ENCODE results near the gene APCDD1L. TPM values are rescaled to one million over a fixed set of nuclear protein-coding genes. Genes with fewer than 3 reads are reported as not detected.
A peak's percentile ranks its signal among the peaks of the same experiment; 100 is the strongest.

APCDD1L gene
- total and polyA plus RNA-seq, 2 of the 8 experiments (the other 6 are each of a cell fraction or from before 2014, with no cell fraction given): 0.83 to 3.1 TPM

DNA sequence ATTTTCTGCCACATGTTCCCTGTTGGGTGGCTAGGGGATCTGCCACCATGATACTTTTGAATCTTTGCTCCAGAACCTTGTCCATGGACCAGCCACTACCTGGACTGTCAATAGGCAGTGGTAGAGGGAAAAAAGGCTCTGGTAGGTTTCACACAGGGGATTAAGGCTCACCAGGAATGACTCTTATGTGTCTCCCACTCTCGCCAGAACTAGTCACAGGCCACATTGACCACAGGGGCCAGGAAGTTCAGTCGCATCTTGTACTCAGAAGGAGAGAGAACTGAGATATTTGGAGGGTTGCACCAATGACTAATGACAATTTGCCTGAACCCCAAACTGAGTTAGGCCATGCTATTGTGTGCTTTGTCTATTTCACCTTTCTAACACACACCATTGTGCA, 23.6 kb upstream of the APCDD1L start:
- no peaks in the 10 kb centered on the region for H3K36me3 ChIP-seq (ENCODE audit: control insufficient read depth in 2 of 4, insufficient read depth in 4 of 4, low read length in 3 of 4)
- H3K79me1 ChIP-seq (ENCODE audit: low read depth, low read length): no peaks in the 10 kb centered on the region
- no peaks in the 10 kb centered on the region for H4K20me1 ChIP-seq (replicated peaks in 1 of 2; ENCODE audit: control insufficient read depth in 1 of 2, insufficient read depth in 2 of 2, low read length in 2 of 2)
- no peaks in the 10 kb centered on the region for H3K27me3 ChIP-seq (replicated peaks in 1 of 4; ENCODE audit: control insufficient read depth in 3 of 4, extremely low read depth in 1 of 4, insufficient read depth in 3 of 4, low read length in 3 of 4)
- H3K4ac ChIP-seq (replicated peaks; ENCODE audit: insufficient read length, low read depth, low read length): no peak overlapping the region
- no peak overlapping the region for H3K14ac ChIP-seq (ENCODE audit: insufficient read length)
- H4K5ac ChIP-seq (ENCODE audit: insufficient read length, low read depth, low read length): no peak overlapping the region
- peaks cover 3 to 12% of the 10 kb centered on the region in 2 experiments for H3K9me3 ChIP-seq (ENCODE audit: insufficient read depth in 2 of 2, low read depth in 1 of 2, low read length in 1 of 2)
- H3K18ac ChIP-seq (ENCODE audit: extremely low read depth, low read length): no peak overlapping the region
- H2AK5ac ChIP-seq (ENCODE audit: low read depth, low read length): no peak overlapping the region
- no peak overlapping the region for H3K56ac ChIP-seq (replicated peaks; ENCODE audit: insufficient read length, low read depth, low read length)
- 91% methylated on average over 2 of the region's 2 CpGs; no CpG with 5 or more reads in 1 of the 2 experiments for WGBS, 2 experiments (ENCODE audit: extremely low coverage in 1 of 2, insufficient coverage in 1 of 2, insufficient read length in 1 of 2, insufficient replicate concordance in 2 of 2, low coverage in 1 of 2, low lambda C conversion rate in 2 of 2, missing lambda C conversion rate in 1 of 2)
- H2BK20ac ChIP-seq (ENCODE audit: low read length): no peak overlapping the region
- H2BK5ac ChIP-seq (ENCODE audit: low read depth, low read length): no peak overlapping the region
- no peak overlapping the region for H2BK15ac ChIP-seq (ENCODE audit: low read length)
- H3K27ac ChIP-seq (ENCODE audit: low read depth, low read length): no peak overlapping the region
- H3K4me3 ChIP-seq (ENCODE audit: extremely low read depth in 1 of 4, insufficient read depth in 2 of 4, low read depth in 3 of 4, low read length in 4 of 4): no peak overlapping the region
- H3K4me2 ChIP-seq (ENCODE audit: insufficient read depth in 1 of 2, low read depth in 2 of 2, low read length in 2 of 2): no peak overlapping the region
- no peak overlapping the region for H4K91ac ChIP-seq (replicated peaks; ENCODE audit: insufficient read length, low read length)
- POLR2A ChIA-PET (ENCODE audit: partially characterized antibody): no interaction called here
- CTCF ChIA-PET (ENCODE audit: partially characterized antibody): no interaction called here
- DNase-seq (ENCODE audit: low read depth in 1 of 2, low spot score in 2 of 2): peak in 1 of 2 experiments; percentile 3
- FAIRE-seq: no peak
- H3K9ac ChIP-seq (replicated peaks in 1 of 4; ENCODE audit: extremely low read depth in 1 of 4, low read depth in 3 of 4, low read length in 3 of 4): no peak overlapping the region
- no peaks in the 10 kb centered on the region for H3K4me1 ChIP-seq (replicated peaks in 1 of 4; ENCODE audit: control insufficient read depth in 3 of 4, insufficient read depth in 4 of 4, low read length in 3 of 4)
- H2BK12ac ChIP-seq (ENCODE audit: low read depth, low read length): no peak overlapping the region
- H3K23ac ChIP-seq (ENCODE audit: insufficient read length): no peak overlapping the region
- no peak overlapping the region for H2AFZ ChIP-seq (ENCODE audit: low read length)
- H4K8ac ChIP-seq (ENCODE audit: extremely low read depth, insufficient read depth, low read length): no peak overlapping the region
- no peak overlapping the region for H2BK120ac ChIP-seq (replicated peaks; ENCODE audit: low read depth, low read length)
- no peaks in the 10 kb centered on the region for H3K79me2 ChIP-seq (ENCODE audit: control insufficient read depth in 1 of 2, insufficient read depth in 2 of 2, low read length in 2 of 2)
- no peaks in the 10 kb centered on the region; the same call in 1 of the 2 replicates for H3K23me2 ChIP-seq (ENCODE audit: low read depth, low read length)
- TF ChIP-seq, protein P1, sequence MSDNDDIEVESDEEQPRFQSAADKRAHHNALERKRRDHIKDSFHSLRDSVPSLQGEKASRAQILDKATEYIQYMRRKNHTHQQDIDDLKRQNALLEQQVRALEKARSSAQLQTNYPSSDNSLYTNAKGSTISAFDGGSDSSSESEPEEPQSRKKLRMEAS (IDR thresholded peaks at IDR 0.05): no peak
- TF ChIP-seq, protein P2, sequence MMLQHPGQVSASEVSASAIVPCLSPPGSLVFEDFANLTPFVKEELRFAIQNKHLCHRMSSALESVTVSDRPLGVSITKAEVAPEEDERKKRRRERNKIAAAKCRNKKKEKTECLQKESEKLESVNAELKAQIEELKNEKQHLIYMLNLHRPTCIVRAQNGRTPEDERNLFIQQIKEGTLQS (IDR thresholded peaks at IDR 0.05; ENCODE audit: insufficient read depth, low read depth, low read length): no peak
- TF ChIP-seq RNF2 (IDR thresholded peaks at IDR 0.05; ENCODE audit: borderline replicate concordance, low read depth, low read length, missing control alignments, poor library complexity, severe bottlenecking) (no peak), ASH2L (IDR thresholded peaks at IDR 0.05; ENCODE audit: low read length) (no peak), POLR2AphosphoS5 (IDR thresholded peaks at IDR 0.05; ENCODE audit: low read depth, low read length) (no peak), CBX5 (IDR thresholded peaks at IDR 0.05; ENCODE audit: low read depth, low read length) (no peak), FOSL1 (IDR thresholded peaks at IDR 0.05; ENCODE audit: insufficient read depth, low read depth, low read length) (no peak), BRCA1 (IDR thresholded peaks at IDR 0.05; ENCODE audit: low read depth, low read length) (no peak)
